Measurements from ENCODE around the gene CCDC69. TPM values are rescaled to one million over a fixed set of nuclear protein-coding genes. Genes with fewer than 3 reads are reported as not detected.

The CCDC69 gene
- polyA plus RNA-seq, 2 of the 4 experiments (the other 2 are of a cell fraction) = 2.9 to 3.0 TPM

DNA sequence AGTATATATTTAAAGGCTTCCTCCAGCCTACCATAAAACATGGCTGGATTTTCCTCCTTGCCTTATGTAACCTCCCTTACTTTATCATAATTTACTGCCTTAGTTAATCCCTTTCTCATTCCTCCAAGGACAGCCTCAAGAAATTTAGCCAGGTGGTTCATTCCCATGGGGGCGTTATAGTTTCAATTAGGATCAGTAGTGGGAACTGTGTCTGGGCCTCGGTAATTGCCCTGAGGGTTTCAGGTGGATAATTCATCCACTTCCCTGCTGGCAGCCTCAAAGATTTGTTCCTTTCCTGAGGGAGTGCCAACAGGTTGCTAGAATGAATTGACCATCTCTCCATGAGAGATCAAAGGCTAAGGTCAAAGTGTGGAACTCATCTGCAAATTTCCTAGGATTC, 24.8 kb upstream of the CCDC69 start:
- TF ChIP-seq POLR2AphosphoS2 (conservative IDR thresholded peaks at IDR 0.05; ENCODE audit: low read length) (no peak), RNF2 (IDR thresholded peaks at IDR 0.05; ENCODE audit: borderline replicate concordance, low read depth) (no peak)

DNA sequence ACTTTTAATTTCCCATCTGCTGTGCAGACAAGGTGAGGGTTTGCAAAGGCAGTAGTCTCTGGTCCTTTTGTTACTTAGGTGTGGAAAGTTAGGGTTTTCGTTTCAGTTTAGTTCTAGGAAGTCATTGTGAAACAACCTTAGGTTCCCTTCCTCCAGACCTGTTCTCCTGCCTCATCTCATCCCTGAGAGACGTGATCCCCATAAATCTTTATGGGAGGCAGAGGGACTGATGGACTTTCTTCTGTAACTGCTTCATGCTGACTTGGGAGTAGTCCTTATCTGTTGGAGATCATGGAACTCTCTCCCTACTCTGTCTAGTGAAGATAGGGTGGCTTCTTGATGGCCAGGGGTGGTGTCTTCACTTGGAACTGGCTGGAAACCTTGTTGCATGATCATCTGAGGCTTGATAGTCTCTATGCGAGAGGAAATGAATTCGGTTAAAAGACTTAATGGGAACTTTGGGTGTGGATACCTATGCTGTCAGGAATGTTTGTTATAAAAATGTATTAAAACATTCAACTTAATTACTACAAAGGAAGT, 21.9 kb upstream of the CCDC69 start:
- Histone ChIP-seq H3K4me1 (no peaks in the 10 kb centered on the region), H3K4me2 (no peak overlapping the region), H3K4me3 (no peak overlapping the region), H3K9me3 (no peaks in the 10 kb centered on the region), H3K27ac (no peak overlapping the region)
- ATAC-seq (no peak), FAIRE-seq (no peak), DNase-seq (ENCODE audit: low read depth in 1 of 2, low spot score in 1 of 2) (no peak)
- TF ChIP-seq, protein P1, sequence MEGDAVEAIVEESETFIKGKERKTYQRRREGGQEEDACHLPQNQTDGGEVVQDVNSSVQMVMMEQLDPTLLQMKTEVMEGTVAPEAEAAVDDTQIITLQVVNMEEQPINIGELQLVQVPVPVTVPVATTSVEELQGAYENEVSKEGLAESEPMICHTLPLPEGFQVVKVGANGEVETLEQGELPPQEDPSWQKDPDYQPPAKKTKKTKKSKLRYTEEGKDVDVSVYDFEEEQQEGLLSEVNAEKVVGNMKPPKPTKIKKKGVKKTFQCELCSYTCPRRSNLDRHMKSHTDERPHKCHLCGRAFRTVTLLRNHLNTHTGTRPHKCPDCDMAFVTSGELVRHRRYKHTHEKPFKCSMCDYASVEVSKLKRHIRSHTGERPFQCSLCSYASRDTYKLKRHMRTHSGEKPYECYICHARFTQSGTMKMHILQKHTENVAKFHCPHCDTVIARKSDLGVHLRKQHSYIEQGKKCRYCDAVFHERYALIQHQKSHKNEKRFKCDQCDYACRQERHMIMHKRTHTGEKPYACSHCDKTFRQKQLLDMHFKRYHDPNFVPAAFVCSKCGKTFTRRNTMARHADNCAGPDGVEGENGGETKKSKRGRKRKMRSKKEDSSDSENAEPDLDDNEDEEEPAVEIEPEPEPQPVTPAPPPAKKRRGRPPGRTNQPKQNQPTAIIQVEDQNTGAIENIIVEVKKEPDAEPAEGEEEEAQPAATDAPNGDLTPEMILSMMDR (IDR thresholded peaks at IDR 0.05) = no peak
- TF ChIP-seq KDM5A (IDR thresholded peaks at IDR 0.05) = no peak
- TF ChIP-seq, protein P2, sequence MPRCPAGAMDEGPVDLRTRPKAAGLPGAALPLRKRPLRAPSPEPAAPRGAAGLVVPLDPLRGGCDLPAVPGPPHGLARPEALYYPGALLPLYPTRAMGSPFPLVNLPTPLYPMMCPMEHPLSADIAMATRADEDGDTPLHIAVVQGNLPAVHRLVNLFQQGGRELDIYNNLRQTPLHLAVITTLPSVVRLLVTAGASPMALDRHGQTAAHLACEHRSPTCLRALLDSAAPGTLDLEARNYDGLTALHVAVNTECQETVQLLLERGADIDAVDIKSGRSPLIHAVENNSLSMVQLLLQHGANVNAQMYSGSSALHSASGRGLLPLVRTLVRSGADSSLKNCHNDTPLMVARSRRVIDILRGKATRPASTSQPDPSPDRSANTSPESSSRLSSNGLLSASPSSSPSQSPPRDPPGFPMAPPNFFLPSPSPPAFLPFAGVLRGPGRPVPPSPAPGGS (IDR thresholded peaks at IDR 0.05) = no peak
- TF ChIP-seq ZSCAN20 (CRISPR knock-in tag; IDR thresholded peaks at IDR 0.05) = no peak
- no peak for TF ChIP-seq SMC3 (IDR thresholded peaks at IDR 0.05)
- TF ChIP-seq JUN (IDR thresholded peaks at IDR 0.05) = no peak
- TF ChIP-seq, protein P3, sequence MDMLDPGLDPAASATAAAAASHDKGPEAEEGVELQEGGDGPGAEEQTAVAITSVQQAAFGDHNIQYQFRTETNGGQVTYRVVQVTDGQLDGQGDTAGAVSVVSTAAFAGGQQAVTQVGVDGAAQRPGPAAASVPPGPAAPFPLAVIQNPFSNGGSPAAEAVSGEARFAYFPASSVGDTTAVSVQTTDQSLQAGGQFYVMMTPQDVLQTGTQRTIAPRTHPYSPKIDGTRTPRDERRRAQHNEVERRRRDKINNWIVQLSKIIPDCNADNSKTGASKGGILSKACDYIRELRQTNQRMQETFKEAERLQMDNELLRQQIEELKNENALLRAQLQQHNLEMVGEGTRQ (IDR thresholded peaks at IDR 0.05) = no peak
- TF ChIP-seq JUNB (IDR thresholded peaks at IDR 0.05) = no peak
- no peak for TF ChIP-seq GATA3 (IDR thresholded peaks at IDR 0.05; ENCODE audit: borderline replicate concordance)
- TF ChIP-seq BHLHE40 (IDR thresholded peaks at IDR 0.05; ENCODE audit: low read depth, low read length) = no peak
- no peak for TF ChIP-seq FOXS1 (CRISPR knock-in tag; IDR thresholded peaks at IDR 0.05)
- TF ChIP-seq EHMT2 (IDR thresholded peaks at IDR 0.05; ENCODE audit: low read depth) = no peak
- TF ChIP-seq ZC3H11A (IDR thresholded peaks at IDR 0.05) = no peak
- TF ChIP-seq HDAC2 (IDR thresholded peaks at IDR 0.05) = no peak
- POLR2A ChIA-PET = no interaction called here
- CTCF ChIA-PET = no interaction called here
- WGBS (ENCODE audit: missing lambda C conversion rate) = 45% methylated on average over 4 of the region's 4 CpGs

More for the DNA sequence above, 24.8 kb upstream of the CCDC69 start:
- Histone ChIP-seq H3K4me1 (peaks cover 5% of the 10 kb centered on the region; the same call in 1 of the 3 replicates), H3K4me3 (no peak overlapping the region), H3K4me2 (no peak overlapping the region), H3K9me3 (no peaks in the 10 kb centered on the region), H3K27ac (no peak overlapping the region)
- 51% methylated on average over 2 of the region's 2 CpGs for WGBS (ENCODE audit: missing lambda C conversion rate)
- no peak for DNase-seq (ENCODE audit: low read depth in 1 of 2, low spot score in 1 of 2)
- no peak for ATAC-seq
- ChIA-PET CTCF (interaction anchor here (2.8 kb wide), 1 partner anchor 10 kb away, joined by 7 read pairs; no protein-coding TSS in a partner anchor), POLR2A (no interaction called here)
- FAIRE-seq = no peak

DNA sequence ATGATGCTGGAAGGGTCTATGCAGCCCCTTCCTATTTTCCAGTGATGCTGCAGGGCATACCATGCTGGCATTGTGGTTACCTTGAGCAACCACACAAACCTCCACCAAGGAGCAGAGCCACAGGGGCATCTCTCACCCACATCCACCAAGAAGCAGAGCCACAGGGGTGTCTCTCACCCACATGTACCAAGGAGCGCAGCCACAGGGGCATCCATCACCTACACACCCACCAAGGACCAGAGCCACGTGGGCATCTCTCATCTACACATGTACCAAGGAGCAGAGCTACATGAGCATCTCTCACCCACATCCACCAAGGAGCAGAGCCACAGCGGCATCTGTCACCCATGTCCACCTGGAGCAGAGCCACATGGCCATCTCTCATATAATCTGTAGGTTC, 20.3 kb upstream of the CCDC69 start:
- CTCF ChIA-PET = no interaction called here
- Histone ChIP-seq H3K4me2 (no peak overlapping the region), H3K4me3 (no peak overlapping the region), H3K9me3 (no peaks in the 10 kb centered on the region), H3K27ac (no peak overlapping the region), H3K4me1 (no peaks in the 10 kb centered on the region)
- WGBS (ENCODE audit: missing lambda C conversion rate) = 64% methylated on average over 3 of the region's 3 CpGs
- POLR2A ChIA-PET = no interaction called here
- no peak for TF ChIP-seq HOXB13 (CRISPR knock-in tag; IDR thresholded peaks at IDR 0.05; ENCODE audit: low read depth)
- TF ChIP-seq, protein P4, sequence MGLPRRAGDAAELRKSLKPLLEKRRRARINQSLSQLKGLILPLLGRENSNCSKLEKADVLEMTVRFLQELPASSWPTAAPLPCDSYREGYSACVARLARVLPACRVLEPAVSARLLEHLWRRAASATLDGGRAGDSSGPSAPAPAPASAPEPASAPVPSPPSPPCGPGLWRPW (IDR thresholded peaks at IDR 0.05) = no peak
- TF ChIP-seq, protein P5, sequence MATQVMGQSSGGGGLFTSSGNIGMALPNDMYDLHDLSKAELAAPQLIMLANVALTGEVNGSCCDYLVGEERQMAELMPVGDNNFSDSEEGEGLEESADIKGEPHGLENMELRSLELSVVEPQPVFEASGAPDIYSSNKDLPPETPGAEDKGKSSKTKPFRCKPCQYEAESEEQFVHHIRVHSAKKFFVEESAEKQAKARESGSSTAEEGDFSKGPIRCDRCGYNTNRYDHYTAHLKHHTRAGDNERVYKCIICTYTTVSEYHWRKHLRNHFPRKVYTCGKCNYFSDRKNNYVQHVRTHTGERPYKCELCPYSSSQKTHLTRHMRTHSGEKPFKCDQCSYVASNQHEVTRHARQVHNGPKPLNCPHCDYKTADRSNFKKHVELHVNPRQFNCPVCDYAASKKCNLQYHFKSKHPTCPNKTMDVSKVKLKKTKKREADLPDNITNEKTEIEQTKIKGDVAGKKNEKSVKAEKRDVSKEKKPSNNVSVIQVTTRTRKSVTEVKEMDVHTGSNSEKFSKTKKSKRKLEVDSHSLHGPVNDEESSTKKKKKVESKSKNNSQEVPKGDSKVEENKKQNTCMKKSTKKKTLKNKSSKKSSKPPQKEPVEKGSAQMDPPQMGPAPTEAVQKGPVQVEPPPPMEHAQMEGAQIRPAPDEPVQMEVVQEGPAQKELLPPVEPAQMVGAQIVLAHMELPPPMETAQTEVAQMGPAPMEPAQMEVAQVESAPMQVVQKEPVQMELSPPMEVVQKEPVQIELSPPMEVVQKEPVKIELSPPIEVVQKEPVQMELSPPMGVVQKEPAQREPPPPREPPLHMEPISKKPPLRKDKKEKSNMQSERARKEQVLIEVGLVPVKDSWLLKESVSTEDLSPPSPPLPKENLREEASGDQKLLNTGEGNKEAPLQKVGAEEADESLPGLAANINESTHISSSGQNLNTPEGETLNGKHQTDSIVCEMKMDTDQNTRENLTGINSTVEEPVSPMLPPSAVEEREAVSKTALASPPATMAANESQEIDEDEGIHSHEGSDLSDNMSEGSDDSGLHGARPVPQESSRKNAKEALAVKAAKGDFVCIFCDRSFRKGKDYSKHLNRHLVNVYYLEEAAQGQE (IDR thresholded peaks at IDR 0.05) = no peak
- no peak for TF ChIP-seq HOXB5 (CRISPR knock-in tag; IDR thresholded peaks at IDR 0.05)
- TF ChIP-seq NR3C1 (IDR thresholded peaks at IDR 0.05) = no peak
- no peak for TF ChIP-seq FOXS1 (CRISPR knock-in tag; IDR thresholded peaks at IDR 0.05)
- TF ChIP-seq, protein P6, sequence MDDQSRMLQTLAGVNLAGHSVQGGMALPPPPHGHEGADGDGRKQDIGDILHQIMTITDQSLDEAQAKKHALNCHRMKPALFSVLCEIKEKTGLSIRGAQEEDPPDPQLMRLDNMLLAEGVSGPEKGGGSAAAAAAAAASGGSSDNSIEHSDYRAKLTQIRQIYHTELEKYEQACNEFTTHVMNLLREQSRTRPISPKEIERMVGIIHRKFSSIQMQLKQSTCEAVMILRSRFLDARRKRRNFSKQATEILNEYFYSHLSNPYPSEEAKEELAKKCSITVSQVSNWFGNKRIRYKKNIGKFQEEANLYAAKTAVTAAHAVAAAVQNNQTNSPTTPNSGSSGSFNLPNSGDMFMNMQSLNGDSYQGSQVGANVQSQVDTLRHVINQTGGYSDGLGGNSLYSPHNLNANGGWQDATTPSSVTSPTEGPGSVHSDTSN (IDR thresholded peaks at IDR 0.05) = no peak
- no peak for TF ChIP-seq RFX5 (IDR thresholded peaks at IDR 0.05)
- FAIRE-seq (no peak), ATAC-seq (no peak), DNase-seq (ENCODE audit: low read depth in 1 of 2, low spot score in 1 of 2) (no peak)
